Endothelial cell of umbilical vein (primary cell): Measurements from ENCODE around the gene CLDN16. TPM values are rescaled to one million over a fixed set of nuclear protein-coding genes. Genes with fewer than 3 reads are reported as not detected.

ENCODE experiments used
- BruUV-seq: library from RNA; stranded (reverse); fragments of 400-500 nt; replicated peaks from 2 replicates; lab custom pipeline; 2021; lab: Mats Ljungman, UMichigan
- CTCF ChIA-PET: fragments of 300-600, 350-600 bp; sonication (Branson Sonifier 250); formaldehyde crosslinking; loops from one replicate; lab custom pipeline; 2021; ENCODE audit warnings: antibody characterized with exemption, inconsistent platforms; lab: Charles Lee
- POLR2A ChIA-PET: fragments of 300-600, 350-600 bp; sonication (Branson Sonifier 250); formaldehyde crosslinking; loops from one replicate; lab custom pipeline; 2021; ENCODE audit warnings: antibody characterized with exemption, inconsistent platforms; lab: Charles Lee
- DNase-seq: peaks from one replicate; pipeline ENCODE4 v3.0.0-alpha.2; 2011; ENCODE audit warnings: low read depth, low spot score
- FAIRE-seq: peaks from 2 replicates; lab custom pipeline; 2011; peaks lifted over from hg19 to GRCh38; lab: Jason Lieb, UNC
- H2AFZ ChIP-seq: 2 replicates; pipeline ENCODE4 v1.6.0; 2012; ENCODE audit warnings: low read depth, low read length, control low read depth, inconsistent platforms
- H3K27ac ChIP-seq: 2 replicates; pipeline ENCODE4 v1.5.1; 2011; ENCODE audit warnings: low read depth, mild to moderate bottlenecking, control low read depth, low read length, moderate library complexity; ENCODE audit not compliant: insufficient read depth
- H3K27me3 ChIP-seq, 2 experiments: 2 replicates each; pipeline versions ENCODE4 v1.6.0 to v1.6.1; 2011; ENCODE audit warnings: low read length in 2 of 2, mixed read lengths in 1 of 2; ENCODE audit not compliant: control insufficient read depth in 2 of 2, insufficient read depth in 2 of 2
- H3K36me3 ChIP-seq, 2 experiments: 2 replicates in 1 of 2; 3 replicates in 1 of 2; pipeline ENCODE4 v1.5.1; 2011; ENCODE audit warnings: low read length in 2 of 2, mild to moderate bottlenecking in 1 of 2, moderate library complexity in 1 of 2; ENCODE audit not compliant: control insufficient read depth in 2 of 2, insufficient read depth in 2 of 2; ENCODE audit errors: extremely low read depth in 1 of 2
- H3K4me1 ChIP-seq: 3 replicates; pipeline ENCODE4 v1.5.1; 2011; ENCODE audit warnings: mild to moderate bottlenecking, low read length; ENCODE audit not compliant: control insufficient read depth, insufficient read depth; ENCODE audit errors: extremely low read depth
- H3K4me2 ChIP-seq: 2 replicates; pipeline ENCODE4 v1.6.1; 2011; ENCODE audit warnings: low read length, control low read depth, mixed read lengths; ENCODE audit not compliant: insufficient read depth
- H3K4me3 ChIP-seq, 3 experiments: fragments of 200-600 bp in 1 of 3; sonication (generic), shearing (Covaris generic) in 1 of 3; replicated peaks in 1 of 3; 2 replicates each; pipeline ENCODE4 v1.5.1; 2011 to 2016; ENCODE audit warnings: control low read depth in 3 of 3, low read length in 3 of 3, mild to moderate bottlenecking in 2 of 3, inconsistent platforms in 1 of 3, low read depth in 1 of 3, moderate library complexity in 1 of 3; ENCODE audit not compliant: insufficient read depth in 1 of 3
- H3K79me2 ChIP-seq: 2 replicates; pipeline ENCODE4 v1.6.0; 2012; ENCODE audit warnings: low read length, inconsistent platforms; ENCODE audit not compliant: control insufficient read depth, insufficient read depth
- H3K9ac ChIP-seq: replicated peaks from 2 replicates; pipeline ENCODE3; 2011; ENCODE audit warnings: low read length, control low read depth; ENCODE audit not compliant: insufficient read depth; ENCODE audit errors: extremely low read depth
- H3K9me1 ChIP-seq: replicated peaks from 3 replicates; pipeline ENCODE4 v1.6.0; 2011; ENCODE audit warnings: mild to moderate bottlenecking, low read length; ENCODE audit not compliant: control insufficient read depth, insufficient read depth; ENCODE audit errors: extremely low read depth
- H3K9me3 ChIP-seq: replicated peaks from 2 replicates; pipeline ENCODE4 v1.5.1; 2012; ENCODE audit warnings: low read length, inconsistent platforms; ENCODE audit not compliant: control insufficient read depth, insufficient read depth
- H4K20me1 ChIP-seq: replicated peaks from 2 replicates; pipeline ENCODE3; 2011; ENCODE audit warnings: mild to moderate bottlenecking, low read length; ENCODE audit not compliant: control insufficient read depth, insufficient read depth; ENCODE audit errors: extremely low read depth
- EZH2 ChIP-seq: IDR thresholded peaks from 2 replicates; pipeline ENCODE4 v1.6.1; 2012; ENCODE audit warnings: borderline replicate concordance, low read depth, mild to moderate bottlenecking, moderate library complexity, low read length, inconsistent platforms; ENCODE audit not compliant: severe bottlenecking
- FOS ChIP-seq: IDR thresholded peaks from 2 replicates; pipeline ENCODE4 v1.6.1; 2011; ENCODE audit warnings: mild to moderate bottlenecking, low read length, moderate library complexity, borderline replicate concordance; ENCODE audit not compliant: insufficient read depth
- GATA2 ChIP-seq: IDR thresholded peaks from 2 replicates; pipeline ENCODE4 v1.7.0; 2011; ENCODE audit warnings: low read depth, mild to moderate bottlenecking, moderate library complexity, mixed read lengths, low read length; ENCODE audit not compliant: insufficient read length, insufficient read depth
- JUN ChIP-seq: IDR thresholded peaks from 2 replicates; pipeline ENCODE4 v1.6.1; 2011; ENCODE audit warnings: borderline replicate concordance, low read depth; ENCODE audit not compliant: insufficient read length, insufficient read depth
- MYC ChIP-seq: IDR thresholded peaks from one replicate; pipeline ENCODE4 v1.6.1; 2011; ENCODE audit warnings: mild to moderate bottlenecking, low read depth, low read length
- POLR2A ChIP-seq: IDR thresholded peaks from 2 replicates; pipeline ENCODE4 v1.6.1; 2012; ENCODE audit warnings: low read depth, mild to moderate bottlenecking, control low read depth, low read length
- POLR2AphosphoS5 ChIP-seq: IDR thresholded peaks from 2 replicates; pipeline ENCODE4 v1.6.1; 2012; ENCODE audit warnings: low read depth, mild to moderate bottlenecking, control low read depth, low read length, moderate library complexity; ENCODE audit not compliant: insufficient read depth
- dilution Hi-C: fragments of 300-500 bp; cut with MboI; formaldehyde crosslinking; loops from one replicate; pipeline ENCODE4 v1.15.0; 2019; ENCODE audit warnings: low sequenced_read_pairs; ENCODE audit not compliant: extremely low pct_ligation_motif_present
- intact Hi-C: fragments of 100-400 bp; cut with micrococcal nuclease; formaldehyde crosslinking; loops from one replicate; pipeline ENCODE4 v1.10.0; 2022
- polyA plus RNA-seq, 4 experiments: library from polyadenylated mRNA; depleted of rRNA in 3 of 4; stranded (reverse) in 3 of 4; unstranded in 1 of 4; fragments of >200 nt; gene quantifications; 2 replicates each; pipeline versions ENCODE4 v1.2.1 to v1.2.3, GENCODE V29; 2011 to 2012; ENCODE audit warnings: missing spikeins in 1 of 4
- total RNA-seq: library from RNA; stranded (reverse); gene quantifications from 2 replicates; pipeline ENCODE4 v1.2.3, GENCODE V29; 2021
- TF ChIP-seq, protein P1 (sequence below): IDR thresholded peaks from 2 replicates; pipeline ENCODE4 v1.6.1; 2011; ENCODE audit not compliant: insufficient read depth, insufficient read length
- TF ChIP-seq, protein P2 (sequence below), 2 donors: IDR thresholded peaks; 1 replicate in 1 of 2; 2 replicates in 1 of 2; pipeline ENCODE4 v1.5.1; 2011; ENCODE audit warnings: low read length in 2 of 2, mild to moderate bottlenecking in 2 of 2, moderate library complexity in 2 of 2, control low read depth in 1 of 2, inconsistent platforms in 1 of 2, low read depth in 1 of 2; ENCODE audit not compliant: insufficient read depth in 1 of 2; ENCODE audit errors: extremely low read depth in 1 of 2

Gene CLDN16
- total and polyA plus RNA-seq, 2 donors (not counting 3 experiments of a cell fraction or from before 2014, with no cell fraction given) = 0.01 TPM; not detected in 1

DNA sequence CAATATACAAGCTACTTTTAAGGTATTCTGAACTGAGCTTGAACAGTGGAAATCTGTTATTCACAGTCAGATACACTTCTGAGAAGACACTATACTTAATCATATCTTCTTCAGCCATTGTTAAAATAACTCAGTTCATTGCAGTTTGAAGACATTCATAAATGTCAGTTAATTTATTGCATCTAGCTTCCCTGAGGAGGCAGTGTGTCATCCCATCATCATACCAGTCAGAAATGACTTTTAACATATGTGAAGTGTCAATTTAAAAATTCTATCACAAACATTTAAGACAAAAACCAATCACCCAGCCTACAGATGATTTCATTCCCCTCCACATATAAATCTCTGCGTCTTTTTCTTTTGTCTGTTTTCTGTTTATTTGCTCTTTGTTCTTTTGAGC, 54.3 kb downstream of the CLDN16 start:
- H3K9me1 ChIP-seq = no peaks in the 10 kb centered on the region

More for the DNA sequence above, 54.3 kb downstream of the CLDN16 start:
- Histone ChIP-seq H3K36me3 (no peaks in the 10 kb centered on the region), H3K4me2 (no peak overlapping the region), H3K27me3 (peaks cover 4% of the 10 kb centered on the region in 2 experiments), H4K20me1 (no peaks in the 10 kb centered on the region), H3K27ac (no peak overlapping the region), H3K4me3 (no peak overlapping the region), H3K9me3 (no peaks in the 10 kb centered on the region), H3K4me1 (peaks cover 4% of the 10 kb centered on the region), H3K9ac (no peak overlapping the region), H3K79me2 (no peaks in the 10 kb centered on the region), H2AFZ (no peak overlapping the region)
- FAIRE-seq (no peak), DNase-seq (no peak)
- ChIA-PET CTCF (interaction anchor here (1.2 to 3.6 kb wide), 5 partner anchors 24 to 475 kb away, joined by 3 to 36 read pairs (median 14); partner anchors contain the start of gene CLDN1), POLR2A (no interaction called here)
- no TSS peak for BruUV-seq
- intact Hi-C loops = loop anchor here (5.0 kb wide), 1 partner anchor 480 kb away; no protein-coding TSS in a partner anchor
- TF ChIP-seq EZH2 = no peak
- TF ChIP-seq JUN = no peak
- TF ChIP-seq, protein P1, sequence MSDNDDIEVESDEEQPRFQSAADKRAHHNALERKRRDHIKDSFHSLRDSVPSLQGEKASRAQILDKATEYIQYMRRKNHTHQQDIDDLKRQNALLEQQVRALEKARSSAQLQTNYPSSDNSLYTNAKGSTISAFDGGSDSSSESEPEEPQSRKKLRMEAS = no peak
- TF ChIP-seq POLR2AphosphoS5 = no peak
- TF ChIP-seq POLR2A = no peak
- no peak for TF ChIP-seq FOS
- TF ChIP-seq MYC = no peak
- TF ChIP-seq, protein P2, sequence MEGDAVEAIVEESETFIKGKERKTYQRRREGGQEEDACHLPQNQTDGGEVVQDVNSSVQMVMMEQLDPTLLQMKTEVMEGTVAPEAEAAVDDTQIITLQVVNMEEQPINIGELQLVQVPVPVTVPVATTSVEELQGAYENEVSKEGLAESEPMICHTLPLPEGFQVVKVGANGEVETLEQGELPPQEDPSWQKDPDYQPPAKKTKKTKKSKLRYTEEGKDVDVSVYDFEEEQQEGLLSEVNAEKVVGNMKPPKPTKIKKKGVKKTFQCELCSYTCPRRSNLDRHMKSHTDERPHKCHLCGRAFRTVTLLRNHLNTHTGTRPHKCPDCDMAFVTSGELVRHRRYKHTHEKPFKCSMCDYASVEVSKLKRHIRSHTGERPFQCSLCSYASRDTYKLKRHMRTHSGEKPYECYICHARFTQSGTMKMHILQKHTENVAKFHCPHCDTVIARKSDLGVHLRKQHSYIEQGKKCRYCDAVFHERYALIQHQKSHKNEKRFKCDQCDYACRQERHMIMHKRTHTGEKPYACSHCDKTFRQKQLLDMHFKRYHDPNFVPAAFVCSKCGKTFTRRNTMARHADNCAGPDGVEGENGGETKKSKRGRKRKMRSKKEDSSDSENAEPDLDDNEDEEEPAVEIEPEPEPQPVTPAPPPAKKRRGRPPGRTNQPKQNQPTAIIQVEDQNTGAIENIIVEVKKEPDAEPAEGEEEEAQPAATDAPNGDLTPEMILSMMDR (IDR thresholded peaks at IDR 0.05; ENCODE audit: extremely low read depth in 1 of 2, insufficient read depth in 1 of 2, low read depth in 1 of 2, low read length in 2 of 2) = no peak
- TF ChIP-seq GATA2 = no peak
- dilution Hi-C loops = no loop called here
